B cell (primary cell): Measurements from ENCODE around the gene LRRN3.

Experiments
- CTCF ChIP-seq: fragments of 200-600 bp; IDR thresholded peaks from one replicate; pipeline ENCODE4 v1.8.0; 2022; ENCODE audit warnings: antibody characterized with exemption, mild to moderate bottlenecking
- EZH2 ChIP-seq: IDR thresholded peaks from 2 replicates; pipeline ENCODE4 v1.6.1; 2012; ENCODE audit warnings: borderline replicate concordance, low read depth, mild to moderate bottlenecking, moderate library complexity, low read length; ENCODE audit not compliant: insufficient read depth, poor library complexity, severe bottlenecking

GRCh38 chr7:111138193-111138569 is 47.3 kb downstream of the LRRN3 start:
- TF ChIP-seq CTCF = no peak
- no peak for TF ChIP-seq EZH2
